ENCODE data around the gene NOTUM.

NOTUM gene

DNA sequence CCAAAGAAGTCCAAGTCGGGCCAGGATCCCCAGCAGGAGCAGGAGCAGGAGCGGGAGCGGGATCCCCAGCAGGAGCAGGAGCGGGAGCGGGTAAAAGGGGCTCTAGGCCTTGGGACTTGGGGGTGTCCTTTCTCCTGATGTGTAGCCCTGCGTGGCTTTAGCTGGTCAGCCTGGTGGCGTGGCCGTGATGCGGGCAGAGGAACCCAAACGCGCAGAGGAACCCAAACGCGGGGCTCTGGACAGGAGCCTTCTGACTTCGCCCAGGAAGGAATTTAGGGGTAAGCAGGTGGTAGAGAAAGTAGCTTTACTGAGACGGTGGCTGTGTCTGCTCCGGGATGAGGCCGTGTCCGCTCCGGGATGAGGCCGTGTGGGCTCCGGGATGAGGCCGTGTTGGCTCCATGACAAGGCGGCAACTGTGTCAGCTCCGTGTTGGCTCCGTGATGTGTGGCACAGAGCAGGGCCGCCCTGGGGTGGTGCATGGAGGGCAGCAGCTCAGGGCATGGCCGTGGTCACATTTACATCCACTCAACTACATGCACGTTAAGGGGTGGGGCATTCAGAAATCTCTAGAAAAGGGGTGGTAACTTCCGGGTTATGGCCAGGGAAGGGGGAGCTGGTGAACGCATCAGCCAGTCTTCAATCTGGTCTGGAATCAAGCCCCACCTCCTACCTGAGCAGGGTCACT, 35.9 kb upstream of the NOTUM start:
- peak overlapping the region; percentile 100 for H3K27ac ChIP-seq
- TF ChIP-seq, protein P1, sequence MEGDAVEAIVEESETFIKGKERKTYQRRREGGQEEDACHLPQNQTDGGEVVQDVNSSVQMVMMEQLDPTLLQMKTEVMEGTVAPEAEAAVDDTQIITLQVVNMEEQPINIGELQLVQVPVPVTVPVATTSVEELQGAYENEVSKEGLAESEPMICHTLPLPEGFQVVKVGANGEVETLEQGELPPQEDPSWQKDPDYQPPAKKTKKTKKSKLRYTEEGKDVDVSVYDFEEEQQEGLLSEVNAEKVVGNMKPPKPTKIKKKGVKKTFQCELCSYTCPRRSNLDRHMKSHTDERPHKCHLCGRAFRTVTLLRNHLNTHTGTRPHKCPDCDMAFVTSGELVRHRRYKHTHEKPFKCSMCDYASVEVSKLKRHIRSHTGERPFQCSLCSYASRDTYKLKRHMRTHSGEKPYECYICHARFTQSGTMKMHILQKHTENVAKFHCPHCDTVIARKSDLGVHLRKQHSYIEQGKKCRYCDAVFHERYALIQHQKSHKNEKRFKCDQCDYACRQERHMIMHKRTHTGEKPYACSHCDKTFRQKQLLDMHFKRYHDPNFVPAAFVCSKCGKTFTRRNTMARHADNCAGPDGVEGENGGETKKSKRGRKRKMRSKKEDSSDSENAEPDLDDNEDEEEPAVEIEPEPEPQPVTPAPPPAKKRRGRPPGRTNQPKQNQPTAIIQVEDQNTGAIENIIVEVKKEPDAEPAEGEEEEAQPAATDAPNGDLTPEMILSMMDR (conservative IDR thresholded peaks at IDR 0.05; ENCODE audit: low read depth): no peak
- ChIA-PET CTCF (interaction anchor here (0.7 to 1.4 kb wide), 3 partner anchors 18 to 37 kb away, joined by 3 to 4 read pairs (median 4); no protein-coding TSS in a partner anchor), POLR2A (ENCODE audit: low non-redundant PET) (interaction anchor here (0.6 to 0.7 kb wide), 2 partner anchors 18 to 162 kb away, joined by 3 to 4 read pairs; partner anchors contain the start of gene PPP1R27)
- no peak for DNase-seq (ENCODE audit: low spot score)

DNA sequence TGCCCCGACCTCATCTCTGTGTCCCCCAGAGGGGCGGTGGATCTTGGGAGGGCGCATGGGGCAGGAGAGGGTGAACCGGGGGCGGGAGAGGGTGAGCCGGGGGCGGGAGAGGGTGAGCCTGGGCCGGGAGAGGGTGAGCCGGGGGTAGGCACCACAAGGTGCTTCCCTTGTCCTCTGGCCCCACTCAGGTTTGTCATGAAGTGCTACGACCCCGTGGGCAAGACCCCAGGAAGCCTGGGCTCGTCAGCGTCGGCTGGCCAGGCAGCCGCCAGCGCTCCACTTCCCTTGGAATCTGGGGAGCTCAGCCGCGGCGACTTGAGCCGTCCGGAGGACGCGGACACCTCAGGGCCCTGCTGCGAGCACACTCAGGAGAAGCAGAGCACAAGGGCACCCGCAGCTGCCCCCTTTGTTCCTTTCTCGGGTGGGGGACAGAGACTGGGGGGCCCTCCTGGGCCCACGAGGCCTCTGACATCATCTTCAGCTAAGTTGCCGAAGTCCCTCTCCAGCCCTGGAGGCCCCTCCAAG, 35.3 kb upstream of the NOTUM start:
- DNase-seq (ENCODE audit: low spot score): no peak
- TF ChIP-seq, protein P1 (conservative IDR thresholded peaks at IDR 0.05; ENCODE audit: low read depth): no peak
- peak overlapping the region; percentile 100 for H3K27ac ChIP-seq
- CTCF ChIA-PET: interaction anchor here (1.4 kb wide), 1 partner anchor 18 kb away, joined by 4 read pairs; no protein-coding TSS in a partner anchor
- POLR2A ChIA-PET (ENCODE audit: low non-redundant PET): no interaction called here

DNA sequence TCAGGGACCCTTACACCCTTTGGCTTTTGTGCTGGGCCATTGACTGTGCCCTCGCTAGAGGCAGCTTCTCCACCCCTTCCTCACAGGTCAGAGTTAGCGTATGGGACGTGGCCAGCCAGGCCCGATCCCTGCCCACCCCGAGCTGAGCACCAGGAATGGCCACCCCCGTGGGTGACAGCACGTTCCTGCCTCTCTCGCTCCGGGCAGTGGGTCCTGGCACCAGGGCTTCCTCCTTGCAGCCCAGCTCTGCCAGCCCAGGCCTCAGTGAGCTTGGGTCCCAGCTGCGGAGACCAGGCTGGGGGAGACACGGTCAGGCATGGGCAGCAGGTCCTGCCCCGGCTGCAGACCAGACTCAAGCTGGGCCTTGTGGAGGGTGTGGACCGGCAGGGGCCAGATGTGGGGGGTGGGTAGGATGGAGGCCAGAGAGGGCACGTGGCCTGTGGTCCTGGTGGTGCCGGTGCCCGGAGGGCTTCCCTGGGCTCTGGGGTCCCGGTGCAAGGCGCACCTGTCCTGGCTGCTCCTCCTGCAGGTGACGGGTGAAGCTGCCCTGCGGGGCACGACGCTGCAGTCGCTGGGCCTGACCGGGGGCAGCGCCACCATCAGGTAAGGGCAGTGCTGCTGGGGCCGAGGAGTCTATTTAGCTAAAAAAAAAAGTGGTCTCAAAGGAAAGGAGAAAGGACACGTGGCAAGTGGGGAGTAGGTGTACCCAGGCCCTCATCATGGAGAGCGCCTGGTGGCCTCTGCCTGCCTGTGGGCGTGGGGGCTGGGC, 34.7 kb upstream of the NOTUM start:
- peak overlapping the region; percentile 100; the same call in 1 of the 2 replicates for H3K27ac ChIP-seq
- ChIA-PET POLR2A (ENCODE audit: low non-redundant PET) (no interaction called here), CTCF (interaction anchor here (0.7 kb wide), 2 partner anchors 81 to 424 kb away, joined by 5 read pairs; no protein-coding TSS in a partner anchor)
- no peak for DNase-seq (ENCODE audit: low spot score)
- TF ChIP-seq, protein P1 (conservative IDR thresholded peaks at IDR 0.05; ENCODE audit: low read depth): no peak

DNA sequence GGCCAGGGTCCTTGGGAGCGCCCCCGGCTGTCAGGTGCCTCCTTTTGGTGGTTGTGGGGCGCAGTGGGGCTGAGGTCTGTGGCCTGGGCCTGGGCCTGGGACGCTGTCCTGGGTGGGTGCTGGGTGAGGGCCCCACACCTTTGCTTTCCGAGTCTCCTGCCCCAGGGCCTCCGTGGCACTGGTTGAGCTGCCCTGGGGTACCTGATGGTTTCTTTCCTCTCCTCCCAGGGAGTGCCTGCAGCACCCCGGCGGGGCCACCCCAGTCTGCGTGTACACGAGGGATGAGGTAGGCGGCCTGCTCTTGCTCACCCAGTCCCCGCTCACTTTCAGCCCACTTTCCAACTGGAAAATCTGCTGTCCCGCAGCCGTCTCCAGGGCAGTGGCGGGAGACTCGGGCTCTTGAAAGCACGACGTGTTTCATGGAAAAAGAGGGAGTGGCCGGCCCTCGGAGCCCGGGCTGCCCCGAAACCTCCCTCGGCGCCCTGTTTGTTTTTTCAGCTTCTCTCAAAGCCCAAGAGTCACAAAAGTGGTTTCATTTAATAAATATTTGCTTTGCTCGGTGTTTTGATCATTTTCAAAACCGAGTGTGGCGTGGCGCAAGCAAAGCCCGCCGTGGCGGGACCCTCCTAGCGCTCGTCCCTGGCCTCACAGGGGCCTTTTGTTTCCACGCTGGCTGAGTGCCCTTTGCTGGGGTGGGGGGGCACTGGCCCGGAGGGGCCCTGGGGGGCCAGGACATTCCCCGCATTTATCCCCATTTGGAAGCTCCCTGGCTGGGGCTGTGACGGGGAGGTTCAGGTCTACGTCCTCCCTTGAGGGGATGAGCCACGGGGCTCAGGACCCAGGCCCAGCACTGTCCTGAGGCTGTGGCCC, 33.8 kb upstream of the NOTUM start:
- DNase-seq (ENCODE audit: low spot score): no peak
- peak overlapping the region; percentile 100; the same call in 1 of the 2 replicates for H3K27ac ChIP-seq
- CTCF ChIA-PET: interaction anchor here (0.5 to 0.7 kb wide), 3 partner anchors 82 to 424 kb away, joined by 5 to 6 read pairs (median 5); no protein-coding TSS in a partner anchor
- POLR2A ChIA-PET (ENCODE audit: low non-redundant PET): no interaction called here
- TF ChIP-seq, protein P1 (conservative IDR thresholded peaks at IDR 0.05; ENCODE audit: low read depth): no peak

DNA sequence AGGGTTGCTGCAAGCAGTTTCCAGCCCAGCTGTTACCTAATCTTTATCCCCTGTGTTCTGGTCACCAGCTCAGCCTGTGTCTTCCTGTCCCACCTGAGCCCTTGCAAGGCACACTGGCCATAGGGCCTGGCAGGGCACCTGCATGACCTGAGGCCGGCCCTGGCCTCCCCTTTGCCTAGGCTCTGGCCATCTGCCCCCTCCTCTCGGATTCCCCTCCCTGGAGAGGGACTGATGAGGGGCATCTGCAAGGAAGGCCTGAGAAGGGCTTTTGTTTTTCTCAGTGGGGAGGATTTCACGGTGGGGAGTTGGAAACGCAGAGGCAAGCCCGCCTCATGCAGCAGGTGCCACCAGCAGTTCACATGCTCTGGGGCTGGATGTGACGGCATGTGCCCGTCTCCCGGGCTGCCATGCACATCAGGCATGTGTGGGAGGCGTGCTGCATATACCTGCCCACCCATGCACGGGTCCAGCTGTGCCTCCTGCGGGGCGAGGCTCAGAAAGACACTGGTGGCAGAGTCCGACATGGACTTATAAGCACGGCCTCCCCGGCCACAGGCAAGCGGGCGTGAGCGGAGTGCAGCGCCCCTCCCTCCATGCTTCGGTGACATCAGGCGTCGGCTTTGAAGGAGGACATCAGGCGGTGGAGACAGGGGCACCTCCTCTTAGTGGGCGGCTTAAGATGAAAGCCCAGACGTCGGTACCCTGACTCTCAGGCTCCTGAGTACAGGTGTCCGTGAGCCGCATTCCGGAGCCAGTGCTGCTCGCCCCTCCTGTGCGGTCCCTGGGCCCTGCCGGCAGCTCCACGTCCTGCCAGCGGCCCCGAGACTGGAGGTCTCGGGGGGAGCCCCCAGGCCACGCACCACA, 33.0 kb upstream of the NOTUM start:
- TF ChIP-seq, protein P1 (conservative IDR thresholded peaks at IDR 0.05; ENCODE audit: low read depth): no peak
- ChIA-PET POLR2A (ENCODE audit: low non-redundant PET) (no interaction called here), CTCF (interaction anchor here (0.5 kb wide), 1 partner anchor 103 kb away, joined by 6 read pairs; no protein-coding TSS in a partner anchor)
- peak overlapping the region; percentile 100 for H3K27ac ChIP-seq
- no peak for DNase-seq (ENCODE audit: low spot score)
